Skin of body (tissue), 2 donors: ENCODE data around the gene MAPK8. TPM values are rescaled to one million over a fixed set of nuclear protein-coding genes. Genes with fewer than 3 reads are reported as not detected.
"Not testable (repeated sequence)": the region's sequence is repeated elsewhere in the genome, so short reads cannot be mapped to it uniquely, and the experiment has no call there.

Experiments
- DNase-seq: peaks from one replicate; lab custom pipeline; 2025; lab: John Stamatoyannopoulos, UW
- total RNA-seq: library from RNA; depleted of rRNA; stranded (reverse); fragments of >200 nt; gene quantifications from one replicate; pipeline ENCODE4 v1.2.3, GENCODE V29; 2014

The MAPK8 gene
- total RNA-seq, 1 donor from 2014 or later: 51.5 TPM

- DNase-seq: no peak
Measured at GRCh38 chr10:48416584-48417232, 110.2 kb downstream of the MAPK8 start.

- no peak for DNase-seq
Measured at GRCh38 chr10:48417374-48417773, 110.9 kb downstream of the MAPK8 start.

GRCh38 chr10:48418189-48418788 lies 111.8 kb downstream of the MAPK8 start:
- DNase-seq: no peak

- DNase-seq: no peak
Measured at GRCh38 chr10:48419714-48420113, 113.2 kb downstream of the MAPK8 start.

GRCh38 chr10:48421862-48422261 lies 115.4 kb downstream of the MAPK8 start:
- not testable (repeated sequence) for DNase-seq

- DNase-seq: no peak
Measured at GRCh38 chr10:48423884-48424283, 117.4 kb downstream of the MAPK8 start.

- DNase-seq: no peak
Measured at GRCh38 chr10:48428896-48429295, 122.4 kb downstream of the MAPK8 start.

- DNase-seq: no peak
Measured at GRCh38 chr10:48429309-48429708, 122.8 kb downstream of the MAPK8 start.

- no peak for DNase-seq
Measured at GRCh38 chr10:48430402-48430993, 124.0 kb downstream of the MAPK8 start.

GRCh38 chr10:48431871-48432270 lies 125.4 kb downstream of the MAPK8 start:
- DNase-seq: no peak

GRCh38 chr10:48437546-48437945 lies 131.1 kb downstream of the MAPK8 start:
- DNase-seq: no peak

GRCh38 chr10:48439031-48439430 lies 132.6 kb downstream of the MAPK8 start:
- no peak for DNase-seq

GRCh38 chr10:48439581-48440041 lies 133.1 kb downstream of the MAPK8 start:
- no peak for DNase-seq

- no peak for DNase-seq
Measured at GRCh38 chr10:48440771-48441170, 134.3 kb downstream of the MAPK8 start.

GRCh38 chr10:48442090-48442808 lies 135.8 kb downstream of the MAPK8 start:
- no peak for DNase-seq

GRCh38 chr10:48442809-48443177 lies 136.3 kb downstream of the MAPK8 start:
- DNase-seq: no peak

- no peak for DNase-seq
Measured at GRCh38 chr10:48444266-48444665, 137.8 kb downstream of the MAPK8 start.

GRCh38 chr10:48444861-48445841 lies 138.7 kb downstream of the MAPK8 start:
- no peak for DNase-seq

GRCh38 chr10:48445932-48446331 lies 139.5 kb downstream of the MAPK8 start:
- DNase-seq: no peak

GRCh38 chr10:48446785-48447184 lies 140.3 kb downstream of the MAPK8 start:
- no peak for DNase-seq
